GM12864 (cell line): Measurements from ENCODE around the gene TCERG1L.

ENCODE experiments used
- DNase-seq: peaks from one replicate; pipeline ENCODE4 v3.0.0-alpha.2; 2011; ENCODE audit warnings: low read depth
- H3K4me3 ChIP-seq: 2 replicates; pipeline ENCODE4 v1.5.1; 2011; ENCODE audit warnings: mild to moderate bottlenecking, low read depth, low read length, control low read depth
- CTCF ChIP-seq: IDR thresholded peaks from 2 replicates; pipeline ENCODE4 v1.5.1; 2011; ENCODE audit warnings: low read depth, mild to moderate bottlenecking, moderate library complexity, low read length, control low read depth, inconsistent platforms; ENCODE audit errors: missing control alignments

TCERG1L gene

GRCh38 chr10:131246775-131247174 is 64.7 kb downstream of the TCERG1L start:
- TF ChIP-seq CTCF, result no peak
- no peak overlapping the region for H3K4me3 ChIP-seq
- no peak for DNase-seq

GRCh38 chr10:131246089-131246488 is 65.4 kb downstream of the TCERG1L start:
- no peak for TF ChIP-seq CTCF
- no peak for DNase-seq
- H3K4me3 ChIP-seq, result no peak overlapping the region

- no peak for TF ChIP-seq CTCF
- no peak overlapping the region for H3K4me3 ChIP-seq
- DNase-seq, result no peak
Measured at GRCh38 chr10:131245475-131246059, 66.0 kb downstream of the TCERG1L start.

GRCh38 chr10:131244836-131245235 is 66.7 kb downstream of the TCERG1L start:
- no peak for DNase-seq
- TF ChIP-seq CTCF, result no peak
- no peak overlapping the region for H3K4me3 ChIP-seq

GRCh38 chr10:131243076-131243475 is 68.4 kb downstream of the TCERG1L start:
- no peak for TF ChIP-seq CTCF
- no peak for DNase-seq

GRCh38 chr10:131242007-131242406 is 69.5 kb downstream of the TCERG1L start:
- no peak for TF ChIP-seq CTCF
- H3K4me3 ChIP-seq, result no peak overlapping the region
- DNase-seq, result no peak

More at GRCh38 chr10:131243076-131243475, 68.4 kb downstream of the TCERG1L start:
- no peak overlapping the region for H3K4me3 ChIP-seq

- TF ChIP-seq CTCF, result no peak
- no peak for DNase-seq
- no peak overlapping the region for H3K4me3 ChIP-seq
Measured at GRCh38 chr10:131240691-131241090, 70.8 kb downstream of the TCERG1L start.
